Measurements from ENCODE around the gene GRIN1.

Gene GRIN1

DNA sequence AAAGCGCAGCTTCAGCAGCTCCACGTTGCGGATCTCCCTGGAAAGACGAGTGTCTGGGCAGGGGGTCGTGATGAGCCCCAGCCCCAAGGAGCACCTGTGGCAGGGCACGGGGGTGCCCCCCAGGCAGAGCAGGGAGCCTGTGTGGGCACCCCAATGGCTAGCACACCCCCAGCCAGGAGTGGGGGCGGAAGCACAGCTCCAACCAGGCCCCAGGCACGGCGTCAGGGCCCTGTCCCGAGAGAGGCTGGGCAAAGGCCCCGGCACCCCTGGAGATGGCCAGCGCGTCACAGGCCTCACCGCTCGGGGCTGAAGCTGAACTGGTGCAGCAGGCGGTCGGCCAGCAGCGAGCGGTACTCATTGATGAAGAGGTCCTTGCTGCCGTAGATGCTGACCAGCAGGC lies 41.5 kb downstream of the GRIN1 start:
- DNase-seq, result no peak

DNA sequence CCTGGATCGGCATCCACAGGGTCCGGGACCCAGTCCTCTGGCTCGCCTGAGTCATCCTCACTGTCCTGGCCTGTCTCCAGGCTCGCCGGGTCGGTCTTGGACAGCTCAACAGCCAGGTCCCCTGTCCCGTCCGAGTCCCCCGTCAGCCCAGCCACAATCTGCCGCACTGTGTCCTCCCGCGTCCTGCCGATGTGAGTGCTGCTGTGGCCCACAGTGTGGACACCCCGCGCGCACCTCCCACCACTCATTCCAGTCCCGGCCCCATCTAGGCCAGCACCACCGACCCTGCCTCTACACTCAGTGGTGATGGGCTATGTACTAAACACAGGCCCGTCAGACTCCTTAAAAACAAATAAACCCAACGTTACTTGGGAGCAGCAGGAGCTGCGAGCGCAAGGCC lies 42.7 kb downstream of the GRIN1 start:
- no peak for DNase-seq

DNA sequence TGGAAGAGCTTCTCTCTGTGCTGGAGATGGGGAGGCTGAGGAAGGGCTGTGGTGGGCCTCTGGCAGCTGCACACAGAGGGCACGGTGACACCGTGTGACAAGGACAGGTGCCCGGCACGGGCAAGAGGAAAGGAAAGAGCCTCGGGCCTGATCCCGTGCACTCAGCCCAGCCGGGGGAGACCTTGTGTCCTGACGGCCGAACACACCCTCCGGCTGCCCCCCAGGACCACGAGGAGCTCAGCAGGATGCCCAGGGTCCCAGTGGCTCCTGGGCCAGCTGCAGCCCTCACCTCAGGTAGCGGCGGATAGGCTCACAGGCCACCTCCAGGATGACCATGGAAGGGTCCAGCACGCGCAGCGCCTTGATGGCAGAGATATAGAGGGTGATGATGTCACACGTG lies 43.9 kb downstream of the GRIN1 start:
- DNase-seq, result no peak

DNA sequence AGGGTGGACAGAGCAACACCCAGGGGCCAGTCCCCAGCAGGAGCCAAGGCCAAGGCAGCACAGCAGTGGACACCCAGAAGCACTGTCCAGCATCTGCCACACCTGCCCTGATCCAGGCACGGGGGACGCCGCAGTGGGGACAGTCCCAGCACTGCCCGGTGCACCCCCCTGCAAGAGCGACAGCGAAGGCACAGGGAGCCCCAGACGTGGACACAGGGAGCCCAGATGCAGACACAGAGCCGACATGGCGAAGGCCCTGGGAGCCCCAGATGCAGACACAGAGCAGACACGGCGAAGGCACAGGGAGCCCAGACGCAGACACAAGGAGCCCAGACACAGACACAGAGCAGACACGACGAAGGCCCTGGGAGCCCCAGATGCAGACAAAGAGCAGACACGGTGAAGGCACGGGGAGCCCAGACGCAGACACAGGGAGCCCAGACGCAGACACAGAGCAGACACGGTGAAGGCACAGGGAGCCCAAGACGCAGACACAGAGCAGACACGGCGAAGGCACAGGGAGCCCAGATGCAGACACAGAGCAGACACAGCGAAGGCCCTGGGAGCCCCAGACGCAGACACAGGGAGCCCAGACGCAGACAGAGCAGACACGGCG lies 45.1 kb downstream of the GRIN1 start:
- DNase-seq, result no peak

DNA sequence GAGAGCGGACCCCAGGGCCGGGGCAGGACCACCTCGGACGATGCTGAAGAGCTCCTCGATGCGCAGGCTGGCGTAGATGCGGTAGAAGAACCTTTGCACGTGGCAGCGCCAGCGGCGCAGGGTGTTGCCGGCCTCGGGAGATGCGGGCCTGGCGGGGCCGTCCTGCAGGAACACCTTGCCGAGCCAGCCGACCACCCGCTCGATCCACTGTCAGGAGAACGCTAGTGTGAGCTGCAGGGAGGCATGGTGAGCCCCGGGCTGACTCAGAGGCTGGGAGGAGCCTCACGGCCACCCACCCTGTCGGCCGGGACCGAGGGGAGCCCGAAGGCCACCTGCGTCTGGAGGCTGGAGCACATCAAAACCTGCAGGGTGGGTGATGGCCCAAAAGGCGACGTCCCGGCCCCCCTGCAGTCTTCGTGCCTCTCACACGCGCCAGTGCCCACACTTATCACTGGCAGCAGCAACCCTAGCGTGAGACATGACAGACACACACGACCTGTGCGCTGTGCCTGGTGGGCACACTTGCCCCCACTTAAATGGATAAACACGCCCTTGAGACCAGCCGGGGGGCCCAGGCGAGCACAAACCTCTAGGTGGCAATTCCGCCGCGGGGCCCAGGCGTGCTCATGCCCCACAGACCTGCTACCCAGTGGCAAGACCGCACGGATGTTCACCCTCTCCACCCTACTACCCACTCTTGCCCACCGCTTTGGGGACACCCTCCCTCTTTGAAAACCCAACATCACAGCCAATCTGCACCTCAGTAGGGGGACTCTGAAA lies 46.1 kb downstream of the GRIN1 start:
- no peak for DNase-seq

DNA sequence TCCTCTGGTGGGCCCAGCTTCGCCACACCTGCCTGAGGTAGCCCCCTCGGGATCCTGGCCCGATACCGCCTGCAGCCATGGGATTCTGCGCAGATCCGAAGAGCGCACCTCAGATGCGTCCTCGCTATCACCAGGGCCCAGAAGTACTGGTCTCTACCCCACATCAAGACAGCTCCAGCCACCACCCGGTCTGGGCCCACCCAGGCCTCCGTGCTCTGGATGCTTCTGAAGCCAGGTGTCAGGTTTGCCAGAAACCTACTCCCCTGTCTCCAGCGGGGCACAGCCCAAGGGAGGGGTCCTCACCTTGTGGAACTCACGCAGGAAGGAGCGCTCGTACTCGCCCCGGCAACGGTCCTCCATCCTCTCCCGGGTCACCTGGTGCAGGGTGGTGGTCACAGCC lies 47.0 kb downstream of the GRIN1 start:
- no peak for DNase-seq

DNA sequence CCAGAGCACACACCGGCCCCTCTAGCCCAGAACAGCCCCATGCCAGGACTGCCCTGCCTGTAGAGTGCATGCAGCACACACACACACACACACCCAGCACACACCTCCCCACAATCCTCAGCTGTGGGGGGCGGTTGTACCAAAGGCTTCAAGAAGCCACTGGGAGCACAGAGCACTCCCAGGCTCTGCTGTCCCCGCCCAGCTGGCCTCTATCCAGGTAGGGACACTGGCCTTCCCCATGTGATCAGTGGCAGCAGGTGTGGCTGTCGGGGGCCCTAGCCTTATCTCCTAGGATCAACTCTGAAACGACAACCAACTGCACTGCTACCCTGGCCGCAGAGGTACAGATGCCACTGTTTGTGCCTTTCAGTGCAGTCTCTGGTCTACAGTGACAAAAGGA lies 47.4 kb downstream of the GRIN1 start:
- no peak for DNase-seq

DNA sequence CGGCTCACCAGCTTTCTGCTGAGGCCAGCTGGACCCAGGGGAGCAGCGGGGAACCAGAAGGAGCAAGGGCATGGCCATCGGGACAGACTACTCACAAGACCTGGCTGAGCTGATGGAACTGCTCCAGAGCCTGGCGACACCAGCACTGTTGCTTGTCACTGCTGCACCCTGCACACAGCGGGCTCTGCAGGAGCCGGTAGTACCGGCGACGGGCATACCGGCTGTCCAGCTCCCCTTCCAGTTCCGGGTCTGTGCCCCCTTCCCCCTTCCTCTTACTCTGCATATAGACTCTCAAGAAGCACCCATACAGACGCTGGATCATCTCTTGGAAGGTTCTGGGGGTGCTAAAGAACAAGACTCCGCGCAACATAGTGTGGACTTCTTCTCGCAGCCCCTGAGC lies 48.4 kb downstream of the GRIN1 start:
- no peak for DNase-seq

DNA sequence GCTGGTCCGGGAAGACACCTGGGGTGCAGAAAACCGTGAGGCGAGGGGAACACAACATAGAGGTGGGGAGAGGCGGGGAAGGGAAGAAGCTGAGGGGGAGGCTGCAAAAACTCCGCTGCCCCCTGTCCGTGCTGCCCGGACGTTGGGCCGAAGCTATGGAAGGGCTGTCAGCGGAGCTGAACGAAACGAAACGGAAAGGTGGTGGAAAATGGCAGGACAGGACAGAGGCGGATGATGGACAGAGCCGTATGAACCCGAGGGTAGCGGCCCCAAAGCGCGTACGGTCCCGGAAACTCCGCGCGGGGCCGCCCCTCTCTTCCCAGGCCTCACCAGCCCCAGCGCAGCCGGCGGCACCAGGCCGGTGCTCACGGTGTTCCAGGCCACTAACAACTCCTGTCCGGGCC lies 49.1 kb downstream of the GRIN1 start:
- no peak for DNase-seq

DNA sequence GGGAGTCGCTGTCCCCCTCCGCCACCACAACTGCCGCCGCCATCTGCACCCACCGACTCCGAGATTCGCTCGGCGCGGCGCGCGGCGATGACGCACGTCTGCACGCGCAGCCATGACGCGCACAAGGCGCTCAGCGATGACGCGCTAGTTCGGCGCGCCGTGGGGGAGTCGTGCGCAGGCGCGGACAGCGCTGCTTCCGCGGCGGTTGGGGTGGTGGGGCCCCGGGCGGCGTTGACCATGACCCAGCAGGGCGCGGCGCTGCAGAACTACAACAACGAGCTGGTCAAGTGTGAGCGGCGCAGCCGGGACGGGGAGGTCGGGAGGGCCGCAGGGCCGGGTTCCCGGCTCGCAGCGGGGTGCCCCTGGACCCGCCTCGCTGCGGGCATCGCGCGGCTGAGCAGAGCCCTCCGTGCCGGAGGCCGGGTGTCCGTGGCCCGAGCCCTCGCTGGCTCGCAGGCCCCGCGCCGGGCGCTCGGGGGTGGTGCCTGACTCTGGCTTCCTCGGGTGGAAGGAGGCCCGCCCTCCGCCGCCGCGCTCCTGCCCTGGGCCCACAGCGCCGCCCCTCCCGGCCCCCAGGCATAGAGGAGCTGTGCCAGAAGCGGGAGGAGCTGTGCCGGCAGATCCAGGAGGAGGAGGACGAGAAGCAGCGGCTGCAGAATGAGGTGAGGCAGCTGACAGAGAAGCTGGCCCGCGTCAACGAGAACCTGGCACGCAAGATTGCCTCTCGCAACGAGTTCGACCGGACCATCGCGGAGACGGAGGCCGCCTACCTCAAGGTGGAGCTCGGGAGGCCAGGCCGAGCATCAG lies 49.7 kb downstream of the GRIN1 start, which contains the start of the genes ANAPC2 and SSNA1:
Gene ANAPC2, minus strand, starts transcription at position 71 of the 807 bp plus-strand sequence. Its CDS starts 28 bp downstream, at position 43.
Gene SSNA1, plus strand, starts transcription at position 187 of the 807 bp plus-strand sequence. Its CDS starts 51 bp downstream, at position 238.
- DNase-seq, result peak; percentile 87

DNA sequence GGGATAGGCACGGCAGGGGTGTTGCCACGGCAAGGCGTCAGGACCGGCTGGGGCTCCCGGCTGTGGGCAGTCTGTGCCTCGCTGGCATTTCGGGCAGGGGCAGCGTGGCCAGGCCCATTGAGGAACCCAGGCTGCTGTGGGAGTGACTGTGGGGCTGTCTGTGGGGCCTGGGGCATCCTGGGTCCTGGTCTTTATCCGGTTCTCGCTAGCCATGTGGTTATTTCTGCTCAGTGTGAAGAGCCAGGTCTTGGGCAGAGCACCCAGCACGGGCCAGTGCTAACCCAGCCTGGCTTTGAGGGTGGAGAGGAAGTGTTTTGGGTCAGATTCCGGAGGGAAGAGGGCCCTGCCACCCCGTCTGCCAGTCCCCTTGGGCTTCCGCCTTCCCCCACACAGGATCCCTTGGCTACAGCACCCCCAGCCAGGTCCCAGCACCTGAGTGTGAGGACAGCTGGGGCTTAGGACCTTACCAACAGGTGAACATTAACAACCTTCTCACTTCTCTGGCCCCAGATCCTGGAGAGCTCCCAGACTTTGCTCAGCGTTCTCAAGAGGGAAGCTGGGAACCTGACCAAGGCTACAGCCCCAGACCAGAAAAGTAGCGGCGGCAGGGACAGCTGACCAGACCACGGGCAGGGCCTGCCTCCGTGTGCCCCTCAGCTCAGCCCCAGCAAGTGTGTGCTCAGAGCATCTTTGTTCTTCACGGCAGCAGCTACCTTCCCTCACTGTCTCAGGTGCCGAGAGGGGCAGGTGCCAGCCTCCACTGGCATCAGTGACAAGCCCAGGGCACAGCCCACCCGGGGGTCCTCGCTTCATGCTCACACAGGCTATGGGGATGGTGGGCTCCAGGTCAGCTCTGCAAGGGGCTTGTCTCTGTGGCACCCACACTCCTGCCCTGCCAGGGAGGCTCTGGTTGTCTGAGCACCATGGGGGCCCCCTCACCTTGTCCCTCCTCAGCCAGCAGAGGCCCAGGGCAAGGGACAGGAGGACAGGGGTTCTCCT lies 50.6 kb downstream of the GRIN1 start:
- no peak for DNase-seq

DNA sequence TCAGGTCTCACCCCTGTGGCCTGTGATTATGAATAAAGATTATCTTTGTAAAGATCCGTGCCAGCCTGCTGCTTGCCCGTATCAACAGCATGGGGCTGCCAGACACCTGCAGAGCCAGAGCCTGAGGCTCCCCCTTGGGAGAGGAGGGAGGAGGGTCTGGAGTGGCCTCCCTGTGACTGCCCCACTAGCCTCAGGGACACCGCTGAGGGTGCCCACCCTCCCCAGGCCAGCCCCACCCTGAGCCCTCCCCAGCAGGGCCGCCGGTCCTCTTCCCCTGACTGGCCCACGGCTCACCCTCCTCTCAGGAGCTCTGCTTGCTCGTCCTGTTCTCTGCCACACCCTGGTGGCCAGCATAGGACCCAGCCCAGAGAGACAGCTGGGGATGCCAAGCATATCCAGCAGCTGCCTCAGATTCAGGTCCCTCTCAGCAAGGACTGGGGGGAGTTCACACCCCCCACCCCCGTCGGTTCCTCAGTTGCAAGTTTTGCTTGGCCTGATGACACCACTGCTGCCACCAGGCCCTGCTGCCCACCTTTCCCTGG lies 51.4 kb downstream of the GRIN1 start:
- no peak for DNase-seq

DNA sequence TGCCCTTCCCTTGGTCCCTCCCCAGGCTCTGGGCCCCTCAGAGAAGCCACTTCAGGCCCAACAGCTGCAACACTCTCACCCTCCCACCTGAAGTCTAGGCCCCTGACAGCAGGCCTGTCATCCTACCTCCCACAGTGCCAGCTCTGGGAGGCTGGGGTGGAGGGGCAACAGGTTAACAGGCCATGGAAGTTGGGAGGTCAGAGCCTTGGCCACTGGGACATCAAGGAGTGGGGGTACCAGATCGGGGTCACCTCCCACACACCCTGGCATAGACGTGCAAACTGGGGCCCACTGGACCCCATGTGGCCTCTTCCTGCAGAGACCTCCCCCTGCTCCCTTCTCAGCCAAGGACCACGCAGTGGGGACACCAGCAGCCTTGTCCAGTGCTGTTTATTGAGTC lies 52.3 kb downstream of the GRIN1 start:
- no peak for DNase-seq

DNA sequence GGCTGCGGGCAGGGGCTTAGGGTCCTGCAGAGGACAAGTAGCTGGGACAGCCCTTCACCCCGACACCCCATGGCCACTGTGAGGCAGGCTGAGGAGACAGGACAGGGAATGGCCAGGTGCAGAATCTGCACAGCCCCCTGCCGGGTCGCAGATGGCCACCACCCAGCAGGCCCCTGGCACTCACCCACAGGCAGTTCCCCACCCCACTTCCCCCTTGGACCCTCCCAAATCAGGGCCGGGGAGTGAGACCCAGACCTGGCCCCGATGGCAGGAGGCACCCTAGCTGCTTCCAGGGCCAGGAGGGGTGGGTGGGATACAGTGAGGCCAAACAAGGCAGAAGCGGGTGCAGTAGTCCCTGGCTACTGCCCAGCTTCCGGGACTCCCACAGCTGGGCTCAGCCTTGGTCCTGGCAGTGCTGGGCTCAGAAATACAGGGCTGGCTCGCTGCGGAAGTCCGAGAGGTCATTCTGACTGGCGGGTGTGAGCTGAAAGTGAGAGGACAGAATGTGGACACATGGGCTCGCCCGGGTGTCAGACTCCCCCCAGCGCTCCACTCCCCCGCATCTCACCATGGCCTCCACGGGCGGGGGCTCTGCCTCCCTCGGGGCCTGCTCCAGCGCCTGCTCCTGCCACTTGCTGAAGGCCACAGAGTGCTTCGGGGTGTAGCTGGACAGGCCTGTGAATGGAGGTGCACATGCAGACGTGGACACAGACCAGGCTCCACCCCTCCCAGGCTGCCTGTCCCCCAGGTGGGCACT lies 52.9 kb downstream of the GRIN1 start:
- DNase-seq, result no peak

DNA sequence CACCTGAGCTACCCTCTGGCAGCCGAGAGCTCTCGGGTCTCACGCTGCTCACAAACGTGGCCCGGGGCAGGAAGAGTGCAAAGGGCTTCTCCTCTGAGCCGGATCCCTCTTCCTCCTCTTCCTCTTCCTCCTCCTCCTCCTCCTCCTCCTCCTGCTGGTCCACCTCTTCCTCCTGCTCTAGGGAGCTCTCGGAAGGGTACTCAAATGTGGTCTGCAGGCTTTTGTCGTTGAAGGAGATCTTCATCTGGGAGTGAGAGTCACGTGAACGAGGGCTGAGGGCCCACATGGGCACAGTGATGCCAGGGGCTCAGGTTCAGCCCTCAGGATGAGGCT lies 53.5 kb downstream of the GRIN1 start:
- DNase-seq, result no peak

DNA sequence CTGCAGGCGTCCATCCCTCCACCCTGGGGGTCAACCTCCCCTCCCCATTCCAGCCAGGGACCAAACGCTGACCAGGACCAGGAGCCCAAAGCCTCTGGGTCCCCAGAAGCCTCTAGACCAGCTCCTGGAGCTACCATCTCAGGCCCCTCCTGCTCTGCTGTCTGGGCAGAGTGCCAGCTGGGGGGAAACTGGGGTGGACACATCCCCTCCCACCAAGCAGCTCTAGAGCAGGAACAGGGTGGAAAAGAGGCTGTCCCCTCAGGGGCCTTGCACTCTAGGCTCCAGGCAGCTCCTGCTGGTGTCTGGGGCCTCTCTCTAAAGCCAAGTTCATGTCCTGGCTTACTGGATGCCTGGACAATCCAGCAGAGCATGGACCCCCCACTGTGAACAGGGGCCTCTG lies 53.9 kb downstream of the GRIN1 start:
- no peak for DNase-seq

DNA sequence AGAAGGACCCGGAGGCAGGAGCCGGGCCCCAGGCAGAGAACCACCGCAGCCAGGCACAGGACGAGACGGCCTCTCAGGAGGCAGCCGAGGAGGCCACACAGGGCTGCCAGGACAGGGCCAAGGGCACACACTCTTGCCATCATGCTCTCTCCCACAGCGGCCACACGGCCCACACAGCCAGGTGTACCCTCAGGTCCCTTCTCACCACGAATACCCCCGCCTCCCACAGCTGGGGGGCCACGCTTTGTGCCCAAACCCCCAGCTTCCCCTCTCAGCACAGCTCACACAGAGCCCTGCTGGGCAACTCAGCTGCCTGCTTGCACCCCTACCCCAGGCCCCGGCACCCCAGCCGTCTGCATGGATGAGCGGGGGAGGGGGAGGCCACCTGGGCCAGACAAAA lies 54.8 kb downstream of the GRIN1 start:
- no peak for DNase-seq

DNA sequence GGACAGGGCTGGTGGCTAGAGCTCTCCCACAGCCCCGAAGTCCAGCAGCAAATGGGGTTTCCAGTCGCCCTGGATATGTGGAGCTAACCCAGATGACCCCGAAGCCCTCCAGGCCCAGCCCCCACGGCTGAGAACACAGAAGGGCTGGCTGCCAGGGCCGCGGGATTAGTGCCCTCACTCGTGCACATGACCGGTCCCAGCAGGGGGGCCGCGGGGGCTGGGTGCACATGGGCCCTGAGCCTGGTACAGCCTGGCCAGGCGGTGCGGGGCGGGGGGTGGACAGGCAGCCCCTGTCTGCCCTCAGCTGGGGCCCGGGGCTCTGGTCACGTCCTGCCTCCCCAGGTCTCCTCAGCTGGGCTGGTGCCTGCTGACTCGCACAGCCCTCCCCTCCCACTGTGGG lies 55.4 kb downstream of the GRIN1 start:
- DNase-seq, result no peak

DNA sequence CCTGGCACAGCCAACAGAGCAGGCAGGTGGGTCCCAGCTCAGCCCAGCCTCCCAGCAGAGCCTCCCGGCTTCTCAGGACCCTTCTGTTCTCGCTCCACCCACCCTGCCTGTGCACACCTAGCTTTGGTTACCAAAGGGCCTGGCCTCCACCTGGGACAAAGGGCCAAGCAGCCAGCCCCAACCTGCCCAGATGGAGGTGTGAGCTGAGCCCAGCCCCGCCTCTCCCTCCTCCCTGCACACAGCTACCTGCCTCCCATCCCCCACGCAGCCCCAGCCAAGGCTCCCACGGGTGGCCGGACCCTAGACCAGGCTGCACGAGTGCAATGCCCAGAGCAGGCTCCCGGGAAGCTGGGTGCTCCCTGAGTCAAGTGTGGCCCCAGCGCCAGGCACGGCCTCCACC lies 56.0 kb downstream of the GRIN1 start:
- no peak for DNase-seq

DNA sequence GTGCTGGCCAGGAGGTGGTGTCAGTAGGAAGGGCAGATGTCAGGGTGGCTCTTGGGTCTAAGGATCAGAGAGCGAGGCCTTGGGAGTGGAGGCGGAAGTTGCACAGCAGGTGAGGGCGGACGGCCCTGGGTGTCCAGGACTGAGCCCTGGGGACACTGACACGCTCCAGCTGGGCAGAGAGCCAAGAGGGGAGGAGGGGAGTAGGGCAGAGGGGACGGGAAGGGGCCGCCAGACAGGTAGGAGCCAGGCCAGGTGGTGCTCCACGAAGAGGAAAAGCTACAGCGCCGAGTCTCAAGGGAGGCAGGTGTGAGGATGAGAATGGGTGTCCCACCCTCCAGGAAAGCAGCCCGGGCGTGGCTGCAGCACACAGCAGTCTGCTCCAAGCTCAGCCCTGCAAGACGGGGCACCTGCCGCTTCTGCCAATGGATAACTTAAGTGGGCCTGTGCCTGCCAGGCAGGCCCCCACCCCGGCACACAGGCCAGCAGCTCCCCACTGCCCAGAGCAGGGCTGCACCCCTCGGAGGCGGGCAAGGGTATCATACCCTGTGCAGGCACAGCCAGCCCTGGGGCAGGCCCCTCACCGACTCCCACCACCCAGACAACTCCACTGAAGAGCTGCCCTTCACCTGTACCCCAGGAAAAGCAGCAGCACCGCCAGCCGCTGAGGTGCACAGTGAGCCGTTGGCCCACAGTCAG lies 56.7 kb downstream of the GRIN1 start:
- DNase-seq, result peak; percentile 49
